Stomach smooth muscle (tissue), 2 donors: Measurements from ENCODE around the gene TMEM191C.
"Not testable (repeated sequence)": the region's sequence is repeated elsewhere in the genome, so short reads cannot be mapped to it uniquely, and the experiment has no call there.

Source experiments
- H3K27ac ChIP-seq: one replicate; pipeline ENCODE4 v1.7.0; 2013; ENCODE audit warnings: mild to moderate bottlenecking, low read length, inconsistent platforms
- H3K27me3 ChIP-seq, 2 donors: one replicate each; pipeline ENCODE4 v1.7.0; 2013; ENCODE audit warnings: low read length in 2 of 2; ENCODE audit not compliant: insufficient read depth in 2 of 2, control insufficient read depth in 1 of 2
- H3K36me3 ChIP-seq, 2 donors: one replicate each; pipeline ENCODE4 v1.7.0; 2013; ENCODE audit warnings: low read length in 2 of 2; ENCODE audit not compliant: control insufficient read depth in 2 of 2, insufficient read depth in 2 of 2
- H3K4me1 ChIP-seq: one replicate; pipeline ENCODE4 v1.7.0; 2013; ENCODE audit warnings: low read length; ENCODE audit not compliant: control insufficient read depth, insufficient read depth
- H3K4me3 ChIP-seq, 2 donors: one replicate each; pipeline ENCODE4 v1.7.0; 2013; ENCODE audit warnings: low read length in 2 of 2
- H3K9ac ChIP-seq, 2 donors: one replicate each; pipeline ENCODE4 v1.7.0; 2013; ENCODE audit warnings: low read length in 2 of 2, mild to moderate bottlenecking in 1 of 2
- H3K9me3 ChIP-seq, 2 donors: one replicate each; pipeline ENCODE4 v1.7.0; 2013; ENCODE audit warnings: low read length in 2 of 2; ENCODE audit not compliant: control insufficient read depth in 2 of 2
- donor health status: healthy.
- donor health status: Pancreatic carcinoma.

TMEM191C gene

DNA sequence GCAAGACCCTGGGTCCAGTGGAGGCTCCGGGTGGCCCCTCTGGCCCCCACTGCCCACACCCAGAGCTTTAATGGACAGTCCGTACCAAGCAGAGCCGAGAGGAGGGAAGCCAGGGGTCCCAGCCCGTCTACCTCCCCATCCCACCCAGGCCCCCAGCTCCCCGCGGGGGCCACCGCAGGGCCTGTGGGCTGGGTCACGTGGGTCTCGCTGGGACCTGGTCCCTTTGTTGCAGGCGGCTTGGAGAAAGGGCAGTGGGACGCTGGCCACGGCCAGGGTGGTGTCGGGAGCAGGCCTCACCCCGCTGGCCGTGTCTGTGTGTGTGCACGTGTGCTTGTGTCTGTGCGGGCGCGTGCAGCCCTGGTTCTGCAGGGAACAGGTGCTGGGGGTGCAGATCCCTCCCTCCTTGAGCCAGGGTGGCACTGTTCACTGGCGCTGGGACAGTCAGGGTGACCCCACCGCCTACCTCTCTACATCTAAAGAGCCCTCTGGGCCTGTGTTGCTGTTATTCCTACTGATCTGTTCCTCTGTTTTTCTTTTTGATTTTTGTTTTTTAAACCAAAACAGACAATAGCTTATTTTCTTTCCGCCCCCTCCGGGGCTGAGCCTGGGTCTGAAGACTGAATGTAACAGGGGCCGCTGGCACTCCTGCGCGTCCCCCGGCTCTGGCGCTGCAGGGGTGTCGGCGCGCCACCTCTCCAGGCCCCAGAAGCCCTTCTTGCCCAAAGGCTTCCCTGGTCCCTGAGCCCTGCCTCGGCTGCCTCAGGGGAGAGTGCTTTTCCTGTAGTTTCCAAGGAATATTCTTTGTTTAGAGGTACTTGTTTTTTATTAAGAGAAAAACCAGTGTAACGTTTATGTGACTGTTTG, 20.1 kb upstream of the TMEM191C start:
- Histone ChIP-seq H3K9ac (no peak overlapping the region), H3K36me3 (peaks cover 12 to 15% of the 10 kb centered on the region in 2 donors), H3K4me3 (no peak overlapping the region), H3K9me3 (no peaks in the 10 kb centered on the region), H3K27me3 (no peaks in the 10 kb centered on the region), H3K4me1 (no peaks in the 10 kb centered on the region), H3K27ac (no peak overlapping the region)

DNA sequence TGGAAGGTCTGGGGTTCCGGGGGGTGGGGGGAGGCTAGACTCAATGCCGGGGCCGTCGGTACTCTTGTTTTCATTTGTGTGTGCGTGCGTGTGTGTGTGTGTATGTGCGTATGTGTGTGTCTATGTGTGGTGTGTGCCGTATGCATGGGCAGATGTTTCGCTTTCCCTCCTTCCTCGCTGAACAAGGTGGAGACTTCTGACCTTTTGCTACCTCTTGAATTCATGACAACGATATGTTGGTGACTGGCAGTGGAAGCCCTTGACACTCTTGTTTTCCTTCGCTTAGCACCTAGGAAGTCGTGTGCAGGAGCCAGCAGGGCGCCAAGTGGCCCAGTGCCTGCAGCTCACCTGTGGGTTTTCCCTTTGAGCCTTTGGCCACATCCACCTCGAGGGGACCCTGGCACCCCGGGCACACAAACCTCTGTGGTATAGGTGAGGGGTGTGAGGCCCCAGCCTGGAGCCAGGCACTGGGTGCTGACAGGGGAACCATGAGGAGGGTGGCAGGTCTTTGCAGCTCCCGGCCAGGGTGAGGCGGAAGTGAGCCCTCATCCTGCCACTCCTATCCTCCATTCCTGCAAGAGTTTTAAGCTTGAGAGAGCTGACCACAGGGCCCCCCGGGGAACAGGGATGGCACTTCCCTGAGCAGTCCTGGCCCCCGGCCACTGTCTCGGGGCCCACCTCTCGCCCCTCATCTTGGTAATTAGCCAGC, 19.3 kb upstream of the TMEM191C start:
- Histone ChIP-seq H3K9me3 (no peaks in the 10 kb centered on the region), H3K9ac (no peak overlapping the region), H3K4me1 (no peaks in the 10 kb centered on the region), H3K36me3 (peaks cover 12 to 15% of the 10 kb centered on the region in 2 donors), H3K27me3 (no peaks in the 10 kb centered on the region), H3K27ac (no peak overlapping the region), H3K4me3 (no peak overlapping the region)

DNA sequence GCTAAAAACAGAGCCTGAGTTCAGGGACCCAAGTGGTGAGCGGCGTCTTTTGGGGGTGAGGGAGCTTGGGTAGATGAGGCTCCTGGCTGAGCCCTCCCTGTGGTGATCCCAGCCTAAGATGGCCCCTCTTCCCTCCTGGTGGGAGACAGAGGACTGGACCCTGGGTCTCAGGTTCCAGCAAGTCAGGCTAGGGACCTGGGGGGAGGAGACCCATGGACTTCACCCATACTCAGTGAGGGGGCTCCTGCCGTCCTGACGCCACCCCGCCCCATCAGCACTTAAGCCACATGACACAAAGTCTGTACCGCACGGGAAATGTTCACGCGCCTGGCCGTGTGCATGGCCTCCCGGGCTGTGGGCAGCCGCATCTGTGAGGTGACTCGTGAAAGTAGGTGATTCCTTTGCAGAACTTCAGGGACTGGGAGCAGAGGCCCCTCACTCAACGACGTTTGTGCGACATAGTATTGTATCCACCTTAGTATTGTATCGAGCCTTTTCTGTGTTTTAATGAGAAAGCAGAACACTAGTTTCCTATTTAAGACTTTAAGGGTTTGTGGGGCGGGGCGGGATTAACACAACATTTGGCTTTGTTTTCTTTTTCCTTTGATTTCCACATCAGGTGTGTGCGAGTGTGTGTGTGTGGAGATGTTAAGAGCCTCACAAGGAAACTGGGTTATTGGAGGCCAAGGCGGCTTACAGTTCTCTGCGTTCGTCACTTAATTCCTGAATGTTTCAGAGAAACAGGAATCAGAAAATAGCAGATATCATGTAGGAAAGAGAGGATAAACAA, 18.4 kb upstream of the TMEM191C start:
- H3K27ac ChIP-seq: no peak overlapping the region
- H3K4me3 ChIP-seq: no peak overlapping the region
- no peaks in the 10 kb centered on the region for H3K9me3 ChIP-seq
- peaks cover 8 to 15% of the 10 kb centered on the region in 2 donors for H3K36me3 ChIP-seq
- H3K27me3 ChIP-seq: no peaks in the 10 kb centered on the region
- no peaks in the 10 kb centered on the region for H3K4me1 ChIP-seq
- no peak overlapping the region for H3K9ac ChIP-seq

DNA sequence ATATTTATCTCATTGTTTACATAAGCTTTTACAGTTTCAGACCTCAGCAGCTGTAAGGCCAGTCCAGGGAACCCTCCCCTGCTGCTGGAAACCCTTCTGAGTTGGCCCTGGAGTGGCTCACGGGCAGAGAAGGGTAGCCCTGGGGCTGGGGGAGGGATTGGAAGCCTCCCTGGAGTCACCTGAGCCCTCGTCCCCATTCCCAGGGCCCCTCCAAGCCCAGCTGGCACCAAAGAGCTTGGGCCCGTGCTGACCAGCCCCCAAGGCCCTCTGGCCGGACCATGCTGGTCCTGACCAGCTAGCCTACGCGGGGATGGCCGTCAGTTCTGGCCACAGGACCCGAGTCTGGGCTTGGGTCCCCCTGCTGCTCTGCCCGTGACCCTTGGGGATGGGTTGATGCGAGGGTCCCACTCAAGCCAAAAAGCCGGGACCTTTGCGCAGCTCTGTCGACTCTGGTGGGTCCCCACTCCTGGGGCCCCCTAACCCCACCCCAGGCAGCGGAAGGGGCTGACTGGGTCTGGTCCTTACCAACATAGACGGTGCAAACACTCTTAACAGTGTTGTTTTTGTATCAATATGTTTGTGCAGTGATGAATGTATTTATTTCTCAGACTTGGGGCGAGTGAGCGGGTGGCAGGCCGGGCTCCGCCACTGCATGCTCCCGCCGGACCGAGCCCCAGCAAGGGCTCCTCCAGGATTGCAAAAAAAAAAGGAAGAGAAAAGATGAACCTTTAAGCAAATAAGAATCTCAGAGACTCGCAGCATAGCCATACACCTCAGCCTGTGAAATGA, 17.5 kb upstream of the TMEM191C start:
- H3K27me3 ChIP-seq: no peaks in the 10 kb centered on the region
- H3K4me1 ChIP-seq: no peaks in the 10 kb centered on the region
- H3K27ac ChIP-seq: no peak overlapping the region
- no peak overlapping the region for H3K4me3 ChIP-seq
- H3K36me3 ChIP-seq: peaks cover 8 to 15% of the 10 kb centered on the region in 2 donors
- H3K9ac ChIP-seq: no peak overlapping the region
- no peaks in the 10 kb centered on the region for H3K9me3 ChIP-seq

DNA sequence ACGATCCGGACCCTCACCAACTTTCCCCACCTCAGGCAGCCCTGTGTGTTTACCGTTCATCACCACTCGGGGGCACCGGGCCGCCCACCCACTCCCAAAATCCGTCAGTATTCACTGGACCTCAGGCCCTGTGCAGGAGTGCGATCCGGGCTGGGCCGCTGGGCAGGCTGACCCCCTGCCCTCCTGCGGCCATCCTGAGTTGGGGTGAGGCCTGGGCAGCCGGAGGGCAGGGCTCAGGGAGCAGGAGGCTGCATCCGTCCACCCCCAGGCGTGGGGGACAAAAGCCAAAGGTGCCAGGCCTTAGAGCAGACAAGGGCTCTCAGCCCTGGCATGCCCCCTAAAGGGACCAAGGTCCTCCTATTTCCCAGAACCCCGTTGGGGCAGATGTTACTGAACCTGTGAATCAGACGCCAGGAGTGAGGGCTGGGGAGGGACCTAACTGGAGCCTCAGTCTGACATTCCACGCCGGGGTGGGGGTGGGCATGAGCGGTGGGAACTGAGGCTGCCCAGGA, 16.8 kb upstream of the TMEM191C start:
- Histone ChIP-seq H3K27ac (no peak overlapping the region), H3K4me1 (no peaks in the 10 kb centered on the region), H3K27me3 (no peaks in the 10 kb centered on the region), H3K9me3 (no peaks in the 10 kb centered on the region), H3K4me3 (no peak overlapping the region), H3K36me3 (peaks cover 4 to 11% of the 10 kb centered on the region in 2 donors), H3K9ac (no peak overlapping the region)

DNA sequence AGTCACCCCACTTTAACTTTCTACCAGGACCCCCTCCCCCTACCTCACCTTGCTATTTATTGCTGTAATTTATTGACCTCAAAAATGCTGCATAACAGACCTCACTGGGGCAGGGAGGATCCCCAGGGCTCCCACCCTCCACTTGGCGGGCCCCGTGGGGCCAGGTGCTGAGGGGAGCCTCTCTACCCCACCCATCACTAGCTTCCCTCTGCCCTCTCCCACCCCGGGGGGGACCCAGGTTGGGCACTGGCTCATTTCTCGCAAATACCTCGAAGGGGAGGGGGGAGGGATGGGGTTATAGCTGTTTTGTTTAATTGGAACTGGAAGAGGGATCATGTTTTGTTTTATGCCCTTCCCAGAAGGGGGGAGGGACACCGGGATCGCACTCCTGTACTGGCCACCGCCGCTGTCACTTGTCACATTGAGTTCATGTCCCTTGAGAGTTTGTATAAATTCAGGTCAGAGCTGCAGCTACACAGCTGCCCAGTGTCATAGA, 16.3 kb upstream of the TMEM191C start:
- Histone ChIP-seq H3K36me3 (peaks cover 4 to 11% of the 10 kb centered on the region in 2 donors), H3K27ac (no peak overlapping the region), H3K27me3 (no peaks in the 10 kb centered on the region), H3K9ac (no peak overlapping the region), H3K9me3 (no peaks in the 10 kb centered on the region), H3K4me3 (no peak overlapping the region), H3K4me1 (no peaks in the 10 kb centered on the region)

DNA sequence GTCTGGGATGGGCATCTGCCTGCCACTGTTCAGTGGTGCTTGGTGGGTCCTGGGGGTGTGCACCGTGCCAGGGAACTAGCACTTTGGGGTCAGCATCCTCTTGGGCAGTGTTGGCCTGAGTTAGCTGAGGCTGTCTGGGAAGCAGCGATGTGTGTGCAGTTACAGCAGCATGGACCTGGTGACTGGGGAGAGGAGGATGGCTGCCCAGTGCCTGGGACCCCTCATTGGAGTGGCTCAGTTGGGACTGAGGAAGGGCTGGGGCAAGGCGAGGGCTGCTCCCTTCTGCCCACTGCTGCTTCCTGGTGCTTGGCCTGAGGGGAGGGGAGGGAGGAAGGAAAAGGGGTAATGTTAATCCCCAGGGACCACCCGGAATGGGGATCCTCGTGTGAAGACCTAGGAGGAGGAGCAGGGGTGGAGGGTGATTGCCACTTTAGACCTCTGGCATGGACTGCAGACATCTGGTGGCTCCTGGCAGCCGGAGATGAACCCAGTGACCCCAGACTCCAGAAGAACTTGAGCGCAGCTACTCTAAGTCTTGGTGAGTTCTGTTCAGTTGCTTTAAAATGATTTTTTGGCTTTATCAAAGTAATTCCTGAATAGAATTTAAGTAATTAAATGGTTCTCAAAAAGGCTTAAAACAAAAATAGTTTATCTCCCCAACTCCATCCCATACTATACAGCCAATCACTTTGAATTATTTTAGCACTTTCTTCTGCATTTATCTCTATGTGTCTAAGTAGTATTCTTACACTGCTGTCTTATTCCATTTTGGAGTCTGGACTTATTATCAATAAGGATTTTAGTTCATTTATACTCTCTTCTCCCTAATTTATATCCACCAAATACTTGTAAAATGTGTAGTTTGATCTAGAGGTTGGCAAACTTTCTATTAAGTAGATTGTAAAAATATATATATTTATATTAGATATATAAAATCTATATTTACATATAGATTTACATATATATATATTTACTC, 15.4 kb upstream of the TMEM191C start:
- H3K36me3 ChIP-seq: peaks cover 0 to 4% of the 10 kb centered on the region in 2 donors
- H3K4me3 ChIP-seq: no peak overlapping the region
- no peak overlapping the region for H3K27ac ChIP-seq
- H3K27me3 ChIP-seq: no peaks in the 10 kb centered on the region
- H3K9ac ChIP-seq: no peak overlapping the region
- H3K4me1 ChIP-seq: no peaks in the 10 kb centered on the region
- H3K9me3 ChIP-seq: no peaks in the 10 kb centered on the region

DNA sequence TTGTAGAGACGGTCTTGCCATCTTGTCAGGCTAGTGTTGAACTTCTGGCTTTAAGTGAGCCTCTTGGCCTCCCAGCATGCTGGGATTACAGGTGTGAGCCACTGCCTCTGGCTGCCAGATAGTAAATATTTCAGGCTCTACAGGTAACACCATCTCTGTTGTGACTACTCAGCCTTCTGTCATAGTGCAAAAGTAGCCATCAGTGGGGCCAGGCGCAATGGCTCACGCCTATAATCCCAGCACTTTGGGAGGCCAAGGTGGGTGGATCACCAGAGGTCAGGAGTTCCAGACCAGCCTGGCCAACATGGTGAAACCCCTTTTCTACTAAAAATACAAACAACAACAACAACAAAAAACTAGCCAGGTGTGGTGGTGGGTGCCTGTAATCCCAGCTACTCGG, 14.5 kb upstream of the TMEM191C start:
- not testable (repeated sequence) for H3K4me3 ChIP-seq, H3K9me3 ChIP-seq, H3K27ac ChIP-seq, H3K27me3 ChIP-seq, H3K4me1 ChIP-seq, H3K9ac ChIP-seq, H3K36me3 ChIP-seq

DNA sequence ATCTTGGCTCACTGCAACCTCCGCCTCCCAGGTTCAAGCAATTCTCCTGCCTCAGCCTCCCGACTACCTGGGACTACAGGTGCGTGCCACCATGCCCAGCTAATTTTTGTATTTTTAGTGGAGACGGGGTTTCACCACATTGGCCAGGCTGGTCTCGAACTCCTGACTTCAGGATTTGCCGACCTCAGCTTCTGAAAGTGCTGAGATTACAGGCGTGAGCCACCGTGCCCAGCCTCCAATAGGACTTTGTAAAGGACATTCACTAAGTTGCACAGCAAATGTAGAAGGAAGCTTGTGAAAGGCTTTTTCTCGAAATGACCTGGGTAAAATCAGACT, 12.2 kb upstream of the TMEM191C start:
- not testable (repeated sequence) for H3K4me1 ChIP-seq, H3K27ac ChIP-seq, H3K36me3 ChIP-seq, H3K4me3 ChIP-seq, H3K9me3 ChIP-seq, H3K27me3 ChIP-seq, H3K9ac ChIP-seq
